MCF 10A (cell line): ENCODE measurements around the gene FUBP3. TPM values are rescaled to one million over a fixed set of nuclear protein-coding genes. Genes with fewer than 3 reads are reported as not detected.

Source experiments
- BruUV-seq: library from RNA; stranded (reverse); fragments of 400-500 nt; replicated peaks from 2 replicates; lab custom pipeline; 2021; lab: Mats Ljungman, UMichigan
- CTCF ChIA-PET: fragments of 300-600 bp; sonication (Branson Sonifier 250); formaldehyde crosslinking; extraction: SDS; loops from one replicate; lab custom pipeline; 2021; ENCODE audit warnings: antibody characterized with exemption, inconsistent platforms; lab: Yijun Ruan, JAX
- POLR2A ChIA-PET: fragments of 300-600, 350-650 bp; sonication (Branson Sonifier 250); formaldehyde crosslinking; extraction: SDS; loops from one replicate; lab custom pipeline; 2020; ENCODE audit warnings: antibody characterized with exemption, inconsistent platforms; lab: Yijun Ruan, JAX
- DNase-seq: peaks from one replicate; pipeline ENCODE4 v3.0.0-alpha.2; 2018; ENCODE audit not compliant: unreplicated experiment
- H3K27ac Mint-ChIP-seq: one replicate; pipeline ENCODE4 v1.8.0; 2022; ENCODE audit warnings: mild to moderate bottlenecking, low read depth, mixed read lengths; ENCODE audit not compliant: unreplicated experiment
- H3K27me3 Mint-ChIP-seq: one replicate; pipeline ENCODE4 v1.8.0; 2022; ENCODE audit warnings: mixed read lengths; ENCODE audit not compliant: insufficient read depth, unreplicated experiment
- H3K36me3 Mint-ChIP-seq: one replicate; pipeline ENCODE4 v1.8.0; 2022; ENCODE audit warnings: mild to moderate bottlenecking, moderate library complexity, mixed read lengths; ENCODE audit not compliant: insufficient read depth, unreplicated experiment
- H3K4me1 Mint-ChIP-seq: one replicate; pipeline ENCODE4 v1.8.0; 2022; ENCODE audit warnings: mixed read lengths; ENCODE audit not compliant: insufficient read depth, unreplicated experiment
- H3K4me3 Mint-ChIP-seq: one replicate; pipeline ENCODE4 v1.8.0; 2022; ENCODE audit warnings: mild to moderate bottlenecking, moderate library complexity, mixed read lengths; ENCODE audit not compliant: unreplicated experiment
- H3K9me3 Mint-ChIP-seq: one replicate; pipeline ENCODE4 v1.8.0; 2022; ENCODE audit warnings: mixed read lengths; ENCODE audit not compliant: unreplicated experiment
- CTCF ChIP-seq: fragments of 200-600 bp; IDR thresholded peaks from one replicate; pipeline ENCODE4 v1.8.0; 2022; ENCODE audit warnings: antibody characterized with exemption, mild to moderate bottlenecking; ENCODE audit not compliant: unreplicated experiment
- intact Hi-C: fragments of 100-400 bp; cut with micrococcal nuclease; formaldehyde crosslinking; loops from 2 replicates; pipeline ENCODE4 v1.14.1; 2022
- microRNA-seq: library from miRNA; unstranded; fragments of <30 nt; microRNA quantifications from one replicate; pipeline ENCODE4 v1.2.0, GENCODE V29; 2022
- total RNA-seq: library from RNA; stranded (reverse); gene quantifications from 2 replicates; pipeline ENCODE4 v1.2.3, GENCODE V29; 2022

FUBP3 gene
- total RNA-seq, 1 experiment from 2014 or later = 58.0 TPM

- no peak overlapping the region for H3K27ac Mint-ChIP-seq
- no peak overlapping the region for H3K4me3 Mint-ChIP-seq
- ChIA-PET CTCF (interaction anchor here (0.7 kb wide), 1 partner anchor 365 kb away, joined by 4 read pairs; no protein-coding TSS in a partner anchor), POLR2A (no interaction called here)
- no peaks in the 10 kb centered on the region for H3K36me3 Mint-ChIP-seq
- no peaks in the 10 kb centered on the region for H3K27me3 Mint-ChIP-seq
- peaks cover 7% of the 10 kb centered on the region for H3K4me1 Mint-ChIP-seq
- intact Hi-C loops = loop anchor here (10.0 kb wide), 1 partner anchor 113 kb away; the partner anchor contains the start of gene FUBP3
- DNase-seq = no peak
- no peaks in the 10 kb centered on the region for H3K9me3 Mint-ChIP-seq
- TF ChIP-seq CTCF = no peak
- BruUV-seq = no TSS peak
These were observed 108.2 kb downstream of the FUBP3 start for GRCh38 chr9:130687615-130688014.

Small RNA genes within 50 kb of the gene (microRNA-seq; reads per million reads assigned to microRNA genes)
- gene MIR6856 = not detected

Other genes with a start within 250 kb of the FUBP3 start
- 204 and 299 TPM in 2 replicates for gene ASS1, start 134.6 kb upstream of the FUBP3 start, total RNA-seq
- gene PRDM12, start 85.0 kb downstream of the FUBP3 start, total RNA-seq = 0.28 and 0.29 TPM in 2 replicates
- gene EXOSC2, start 114.2 kb downstream of the FUBP3 start, total RNA-seq = 42.3 and 57.7 TPM in 2 replicates